GM18870 (cell line): ENCODE data around the gene CDH26.
"Not testable (repeated sequence)": the region's sequence is repeated elsewhere in the genome, so short reads cannot be mapped to it uniquely, and the experiment has no call there.

Experiments
- ATAC-seq: cut with Tn5 transposase; IDR thresholded peaks from one replicate; pipeline ENCODE4 v1.9.1; 2021; ENCODE audit warnings: moderate library complexity; ENCODE audit not compliant: unreplicated experiment

The CDH26 gene

GRCh38 chr20:60040471-60041162 lies 82.4 kb downstream of the CDH26 start:
- ATAC-seq = no peak

GRCh38 chr20:60041436-60042165 lies 83.4 kb downstream of the CDH26 start:
- ATAC-seq = not testable (repeated sequence)

- ATAC-seq = no peak
Measured at GRCh38 chr20:60043435-60043834, 85.2 kb downstream of the CDH26 start.

GRCh38 chr20:60046011-60046413 lies 87.8 kb downstream of the CDH26 start:
- no peak for ATAC-seq

GRCh38 chr20:60046436-60046835 lies 88.2 kb downstream of the CDH26 start:
- ATAC-seq = no peak

- ATAC-seq = no peak
Measured at GRCh38 chr20:60046860-60047259, 88.6 kb downstream of the CDH26 start.

GRCh38 chr20:60048634-60049521 lies 90.7 kb downstream of the CDH26 start:
- ATAC-seq = no peak

DNA sequence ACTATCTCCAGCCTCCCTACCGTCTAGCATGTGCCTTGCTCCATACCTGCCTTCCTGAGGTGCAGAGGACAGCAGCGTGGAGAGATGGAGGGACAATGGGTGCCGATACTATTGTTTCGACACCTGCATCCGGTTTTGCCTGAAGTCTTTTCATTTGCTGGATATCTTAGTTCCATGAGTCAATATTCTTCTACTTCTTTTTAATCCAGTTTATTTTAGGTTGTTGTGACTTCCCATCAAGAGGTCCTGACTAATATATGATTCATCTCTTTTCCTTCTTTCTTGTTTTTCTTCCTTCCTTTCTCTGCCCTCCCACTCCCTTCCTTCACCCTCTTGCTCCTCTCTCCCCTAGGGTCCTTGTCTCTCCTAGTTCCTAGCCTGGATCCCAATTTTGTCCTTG lies 91.4 kb downstream of the CDH26 start:
- no peak for ATAC-seq

DNA sequence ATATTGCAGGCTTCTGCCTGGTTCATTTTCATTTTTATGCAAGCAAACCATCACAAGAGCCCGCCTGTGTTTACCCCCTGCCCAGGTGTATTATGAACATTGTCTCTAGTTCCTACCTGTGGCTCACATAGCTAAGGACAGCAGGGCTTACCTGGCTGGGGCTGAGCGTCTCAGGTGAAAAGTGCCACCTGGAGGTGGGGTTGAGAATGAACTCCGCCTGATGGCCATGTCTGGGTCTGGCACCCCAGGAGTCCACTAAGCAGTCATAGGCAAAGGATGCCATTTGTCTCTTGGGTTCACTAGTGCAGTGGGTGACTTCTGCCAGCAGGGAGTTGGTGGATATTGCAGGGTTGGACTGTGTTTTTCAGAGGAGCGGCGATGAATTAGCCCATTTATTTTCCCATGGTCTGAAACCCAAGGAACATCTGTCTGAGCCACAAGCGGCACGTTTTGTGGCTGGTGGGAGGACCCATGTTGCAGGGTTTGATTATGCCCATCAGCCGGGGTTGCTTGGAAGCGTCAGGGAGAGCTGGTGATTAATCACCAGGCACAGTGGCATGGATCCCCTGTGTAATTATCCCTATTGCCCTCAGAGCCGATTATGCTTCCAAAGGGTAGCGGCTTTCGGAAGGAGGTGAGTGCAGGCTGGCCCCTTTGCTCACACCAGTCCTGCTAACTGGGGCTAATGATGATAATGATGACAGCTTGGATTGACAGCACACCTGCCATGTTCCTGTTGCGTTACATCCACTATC lies 92.1 kb downstream of the CDH26 start:
- ATAC-seq = no peak

DNA sequence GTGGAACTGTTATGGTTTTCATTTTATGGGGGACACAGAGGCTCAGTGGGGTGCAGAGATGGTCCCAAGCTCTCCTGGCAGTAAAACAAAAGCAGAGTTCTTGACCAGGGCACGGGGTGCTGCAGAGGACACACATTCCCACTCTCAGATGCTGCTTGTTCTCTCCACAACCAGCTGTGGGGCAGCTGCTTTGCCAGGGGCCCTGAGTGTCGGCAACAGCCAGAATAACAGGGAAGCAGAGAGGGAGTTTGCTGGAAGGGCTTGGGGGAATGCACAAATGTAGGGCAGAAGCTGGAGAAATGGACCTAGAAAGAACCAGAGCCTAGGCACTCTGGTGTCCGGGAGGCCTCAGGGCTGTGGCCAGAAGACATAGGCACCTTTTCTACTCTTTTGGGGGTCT lies 93.7 kb downstream of the CDH26 start:
- no peak for ATAC-seq

- no peak for ATAC-seq
Measured at GRCh38 chr20:60052322-60052721, 94.1 kb downstream of the CDH26 start.

DNA sequence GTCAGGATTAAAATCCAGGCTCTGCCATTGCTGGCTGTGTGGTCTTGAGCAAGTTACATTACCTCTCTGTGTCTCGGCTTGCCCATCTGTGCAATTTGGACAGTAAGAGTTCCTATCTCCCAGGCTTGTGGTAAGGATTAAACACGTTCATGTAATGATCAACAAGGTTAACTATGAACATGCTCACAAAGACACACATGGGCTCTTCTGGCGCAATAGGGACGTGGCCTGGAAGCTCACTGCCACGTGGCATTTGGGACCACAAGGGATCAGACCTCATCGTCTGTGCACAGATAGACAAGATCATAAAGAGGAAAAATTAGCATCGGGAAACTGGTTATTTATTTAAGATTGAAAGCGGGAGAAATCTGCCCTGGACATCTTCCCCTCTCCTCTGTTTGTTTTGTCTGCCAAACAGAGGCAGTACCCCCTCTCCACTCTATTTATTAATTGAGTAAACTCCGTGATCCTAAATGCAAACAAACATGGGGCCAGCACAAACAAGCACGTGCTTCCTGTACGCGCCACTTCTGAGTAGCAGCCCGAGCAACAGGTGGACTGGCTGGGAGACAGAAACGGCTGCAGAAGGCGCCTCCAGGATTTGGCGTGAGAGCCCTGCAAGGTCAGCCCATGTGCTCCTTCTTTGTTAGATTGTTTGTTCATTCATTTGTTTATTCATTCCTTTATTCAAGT lies 95.0 kb downstream of the CDH26 start:
- ATAC-seq = no peak

DNA sequence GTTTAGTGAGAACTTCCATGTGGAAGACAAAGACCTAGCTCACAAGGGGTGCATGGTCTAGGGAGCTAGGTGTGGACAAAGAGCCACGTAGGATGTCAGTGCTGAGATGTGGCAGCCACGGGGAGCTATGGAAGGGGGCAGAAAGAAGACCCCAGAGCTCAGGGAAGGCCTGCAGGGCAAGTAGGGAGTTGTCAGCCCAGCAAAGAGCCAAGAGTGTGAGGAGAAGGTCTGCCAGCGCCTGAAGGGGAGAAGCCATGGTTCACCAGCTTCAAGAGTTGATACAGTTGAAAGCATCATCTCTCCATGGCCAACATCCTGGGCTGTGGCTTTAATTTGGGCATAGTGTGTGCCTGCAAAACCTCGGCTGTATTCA lies 95.6 kb downstream of the CDH26 start:
- no peak for ATAC-seq

DNA sequence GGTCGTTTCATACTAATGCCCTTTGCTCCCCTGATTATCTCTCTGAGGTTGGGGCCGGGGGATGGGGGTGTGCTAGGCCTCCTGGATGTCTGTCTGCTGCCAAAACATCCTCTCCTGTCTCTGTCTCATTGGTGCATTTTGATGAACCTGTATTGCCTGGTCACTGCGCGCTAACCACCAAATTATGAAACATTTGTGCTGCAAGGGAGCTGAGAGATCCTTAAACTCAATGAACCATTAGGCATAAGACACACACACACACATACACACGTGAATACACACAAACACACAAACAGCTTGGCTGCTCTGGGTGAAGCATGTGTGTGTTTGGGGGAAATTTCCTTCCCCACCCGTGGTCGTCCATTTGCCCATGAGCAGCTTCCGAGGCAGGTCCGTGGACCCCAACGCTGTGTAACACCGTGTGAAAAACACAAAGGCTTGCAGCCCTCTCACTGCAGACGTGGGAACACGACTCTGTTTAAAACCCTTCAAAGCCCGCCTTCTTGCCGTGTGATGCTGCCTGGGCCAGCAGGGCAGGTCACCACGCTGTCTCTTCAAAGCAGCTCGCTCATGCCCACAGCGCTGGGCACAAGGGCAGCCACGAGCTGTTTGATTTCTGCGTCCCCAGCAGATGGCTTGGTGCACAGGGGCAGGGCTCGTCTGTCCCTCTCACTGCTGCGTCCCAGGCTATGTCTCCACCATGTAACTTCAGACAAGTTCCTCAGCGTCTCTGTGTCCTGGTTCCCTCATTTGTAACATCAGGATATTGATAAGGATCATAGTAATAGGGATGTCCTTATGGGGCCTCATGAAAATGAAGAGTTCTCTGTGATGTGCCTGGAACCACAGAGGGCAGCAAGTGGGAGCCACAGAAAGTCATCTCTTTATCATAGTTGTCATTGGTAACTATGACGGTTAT lies 96.8 kb downstream of the CDH26 start:
- no peak for ATAC-seq

GRCh38 chr20:60055740-60056139 lies 97.5 kb downstream of the CDH26 start:
- no peak for ATAC-seq

DNA sequence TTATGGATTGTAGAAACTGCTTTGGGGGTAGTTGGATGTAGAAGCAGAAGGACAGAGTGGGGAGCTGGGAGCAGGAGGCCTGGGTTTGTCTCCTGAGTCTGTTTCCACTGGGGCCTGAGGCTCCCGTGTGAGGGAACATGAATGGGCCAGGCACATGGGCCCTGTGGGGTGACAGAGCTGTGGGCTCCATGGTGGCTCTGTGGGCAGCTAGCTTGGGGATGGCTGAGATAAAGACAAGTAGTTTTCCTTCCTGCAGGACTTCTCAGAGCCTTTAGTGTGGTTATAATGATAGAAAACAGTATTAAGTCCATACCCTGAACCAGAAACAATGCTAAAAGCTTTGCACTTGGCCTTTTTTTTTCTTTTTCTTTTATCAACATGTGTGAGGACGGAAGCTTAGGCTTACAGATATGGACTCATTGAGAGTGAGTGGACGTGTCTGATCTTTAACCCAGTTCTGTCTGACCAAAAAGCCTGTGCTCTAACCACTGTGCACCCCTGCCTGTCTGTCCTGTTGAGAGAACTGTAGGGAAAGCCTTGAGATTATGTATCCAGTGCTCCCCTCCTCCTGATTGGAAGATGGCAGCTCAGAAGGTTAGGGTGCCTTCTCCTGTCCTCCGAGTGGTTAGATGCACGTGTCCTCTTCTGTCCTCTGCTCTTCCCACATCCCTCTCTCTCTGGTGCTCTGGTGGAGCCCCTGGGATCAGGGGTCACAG lies 98.3 kb downstream of the CDH26 start:
- ATAC-seq = no peak

DNA sequence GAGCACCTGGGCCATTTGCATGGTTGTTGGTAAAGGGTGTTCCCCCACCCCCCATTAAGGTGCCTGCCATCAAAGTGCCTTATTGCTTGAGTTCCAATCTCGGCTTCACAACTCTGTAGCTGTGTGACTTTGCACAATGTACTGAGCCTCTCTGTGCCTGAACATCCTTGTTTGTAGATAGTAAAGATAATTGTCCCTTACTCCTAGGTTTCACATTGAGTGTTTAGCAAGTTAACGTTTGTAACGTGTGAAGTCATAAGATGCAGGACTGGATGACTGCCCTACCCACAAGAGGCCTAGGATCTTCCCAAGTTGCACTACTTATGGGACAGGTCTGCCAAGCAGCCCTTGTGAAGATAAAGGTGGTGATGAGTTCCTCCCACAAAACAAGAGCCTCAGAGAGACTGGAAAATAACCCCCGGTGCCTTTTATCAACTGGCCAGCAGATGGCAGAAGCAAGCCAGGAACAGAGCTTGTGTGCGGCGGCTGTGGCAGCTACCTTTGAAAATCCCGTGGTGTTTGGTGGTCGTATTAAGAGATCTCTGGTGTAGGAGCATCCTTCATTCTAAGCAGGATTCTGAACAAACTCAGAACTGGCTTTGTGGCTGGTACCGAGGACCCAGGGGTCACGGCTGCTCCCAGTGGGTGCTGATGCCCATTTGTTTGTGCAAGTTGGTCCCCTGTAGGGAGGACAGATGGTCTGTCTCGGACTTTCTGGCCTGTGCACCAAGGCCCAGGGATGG lies 99.1 kb downstream of the CDH26 start:
- ATAC-seq = peak; percentile 71
